ENCODE results near the gene COQ9. TPM values are rescaled to one million over a fixed set of nuclear protein-coding genes. Genes with fewer than 3 reads are reported as not detected.

Gene COQ9
- total RNA-seq, 1 donor from 2014 or later, result 37.6 TPM

GRCh38 chr16:57444711-57445110 is 2.6 kb upstream of the COQ9 start:
- H3K4me3 ChIP-seq (ENCODE audit: low read depth, low read length), result no peak overlapping the region
- peaks cover 2% of the 10 kb centered on the region for H3K36me3 ChIP-seq (ENCODE audit: control insufficient read depth, insufficient read depth, low read length)
- no peaks in the 10 kb centered on the region for H3K27me3 ChIP-seq (ENCODE audit: control insufficient read depth, insufficient read depth, low read length)
- TF ChIP-seq CTCF (IDR thresholded peaks at IDR 0.05; ENCODE audit: insufficient read depth, low read length, poor library complexity, severe bottlenecking), result no peak
- no peak for DNase-seq (ENCODE audit: low read depth)

GRCh38 chr16:57445510-57445909 is 1.8 kb upstream of the COQ9 start:
- peaks cover 1% of the 10 kb centered on the region for H3K36me3 ChIP-seq (ENCODE audit: control insufficient read depth, insufficient read depth, low read length)
- DNase-seq (ENCODE audit: low read depth), result no peak
- no peak for TF ChIP-seq CTCF (IDR thresholded peaks at IDR 0.05; ENCODE audit: insufficient read depth, low read length, poor library complexity, severe bottlenecking)
- H3K27me3 ChIP-seq (ENCODE audit: control insufficient read depth, insufficient read depth, low read length), result no peaks in the 10 kb centered on the region
- no peak overlapping the region for H3K4me3 ChIP-seq (ENCODE audit: low read depth, low read length)

GRCh38 chr16:57446531-57447185 is 621 bp upstream of the COQ9 start:
- H3K4me3 ChIP-seq (ENCODE audit: low read depth, low read length), result peak overlapping the region; percentile 92
- no peak for DNase-seq (ENCODE audit: low read depth)
- H3K36me3 ChIP-seq (ENCODE audit: control insufficient read depth, insufficient read depth, low read length), result no peaks in the 10 kb centered on the region
- no peaks in the 10 kb centered on the region for H3K27me3 ChIP-seq (ENCODE audit: control insufficient read depth, insufficient read depth, low read length)
- TF ChIP-seq CTCF (IDR thresholded peaks at IDR 0.05; ENCODE audit: insufficient read depth, low read length, poor library complexity, severe bottlenecking), result no peak

GRCh38 chr16:57452021-57452420 is 4.7 kb downstream of the COQ9 start:
- no peak for TF ChIP-seq CTCF (IDR thresholded peaks at IDR 0.05; ENCODE audit: insufficient read depth, low read length, poor library complexity, severe bottlenecking)
- DNase-seq (ENCODE audit: low read depth), result no peak
- Histone ChIP-seq H3K27me3 (ENCODE audit: control insufficient read depth, insufficient read depth, low read length) (no peaks in the 10 kb centered on the region), H3K4me3 (ENCODE audit: low read depth, low read length) (no peak overlapping the region), H3K36me3 (ENCODE audit: control insufficient read depth, insufficient read depth, low read length) (peaks cover 11% of the 10 kb centered on the region)

GRCh38 chr16:57462209-57462977 is 15.1 kb downstream of the COQ9 start, which contains the start of gene POLR2C:
TSS of gene POLR2C (plus strand) at chr16:57462679. CDS start at chr16:57462725, 46 bp downstream.
- TF ChIP-seq CTCF (IDR thresholded peaks at IDR 0.05; ENCODE audit: insufficient read depth, low read length, poor library complexity, severe bottlenecking), result peak; percentile 93
- peak; percentile 41 for DNase-seq (ENCODE audit: low read depth)
- H3K27me3 ChIP-seq (ENCODE audit: control insufficient read depth, insufficient read depth, low read length), result no peaks in the 10 kb centered on the region
- H3K4me3 ChIP-seq (ENCODE audit: low read depth, low read length), result peak within 1 kb of the TSS; percentile 74
- no peaks in the 10 kb centered on the region for H3K36me3 ChIP-seq (ENCODE audit: control insufficient read depth, insufficient read depth, low read length)

All from kidney epithelial cell (primary cell).